HAP-1 (cell line): ENCODE data around the gene ADAMTS4.

Experiments used
- DNase-seq, 2 experiments: peaks; one replicate each; pipeline ENCODE4 v3.0.0-alpha.2; 2016 to 2020; ENCODE audit warnings: low spot score in 2 of 2
- H3K27me3 ChIP-seq: fragments of 250-450 bp; sonication (Bioruptor Pico); 2 replicates; pipeline ENCODE4 v1.5.1; 2020; ENCODE audit warnings: low read depth, mild to moderate bottlenecking, moderate library complexity
- H3K36me3 ChIP-seq: fragments of 250-450 bp; sonication (Bioruptor Pico); replicated peaks from 2 replicates; pipeline ENCODE4 v1.5.1; 2020; ENCODE audit warnings: mild to moderate bottlenecking
- H3K4me1 ChIP-seq: fragments of 250-450 bp; sonication (Bioruptor Pico); 2 replicates; pipeline ENCODE4 v1.5.1; 2020; ENCODE audit warnings: mild to moderate bottlenecking
- H3K4me3 ChIP-seq: fragments of 250-450 bp; sonication (Bioruptor Pico); 2 replicates; pipeline ENCODE4 v1.5.1; 2020; ENCODE audit warnings: mild to moderate bottlenecking, moderate library complexity
- H3K9me3 ChIP-seq: fragments of 250-450 bp; sonication (Bioruptor Pico); 2 replicates; pipeline ENCODE4 v1.5.1; 2020; ENCODE audit warnings: mild to moderate bottlenecking, moderate library complexity
- in situ Hi-C: fragments of 300-500 bp; cut with MboI; formaldehyde crosslinking; loops from 3 replicates; pipeline ENCODE4 v1.14.3; 2020; ENCODE audit warnings: low sequenced_read_pairs, inconsistent platforms, mixed read lengths

Gene ADAMTS4

DNA sequence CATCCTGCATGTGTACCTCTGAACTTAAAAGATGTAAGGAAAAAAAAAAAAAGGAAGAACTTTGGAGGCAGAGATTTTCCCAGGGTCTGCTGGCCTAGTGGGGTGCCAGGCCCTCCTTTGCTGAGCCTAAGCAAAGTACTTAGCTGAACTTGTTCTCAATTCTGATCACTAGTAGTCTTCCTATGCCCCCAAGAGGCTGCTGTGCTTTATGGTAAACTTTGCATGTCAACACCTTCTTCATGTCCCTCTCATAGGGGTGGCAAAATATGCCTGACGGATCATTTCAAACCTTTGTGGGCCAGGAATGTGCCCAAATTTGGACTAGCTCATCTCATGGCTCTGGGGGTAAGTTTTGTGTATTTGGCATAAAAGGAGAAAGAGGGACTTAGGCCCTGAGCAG, 41.0 kb downstream of the ADAMTS4 start:
- Histone ChIP-seq H3K4me1 (peaks cover 12% of the 10 kb centered on the region), H3K4me3 (no peak overlapping the region), H3K27me3 (no peaks in the 10 kb centered on the region), H3K36me3 (peaks cover 17% of the 10 kb centered on the region), H3K9me3 (no peaks in the 10 kb centered on the region; the same call in 1 of the 2 replicates)
- DNase-seq, result no peak
- in situ Hi-C loops, result no loop called here

- Histone ChIP-seq H3K27me3 (no peaks in the 10 kb centered on the region), H3K36me3 (0 out of 2 replicates have a peak, but pooled peaks cover 5% of the 10 kb centered on the region), H3K4me3 (peak within 1 kb of the TSS; percentile 81), H3K9me3 (no peaks in the 10 kb centered on the region), H3K4me1 (peaks cover 5% of the 10 kb centered on the region)
- peak; percentile 88 to 92 for DNase-seq
- in situ Hi-C loops, result no loop called here
Observed at GRCh38 chr1:161153682-161154337, 45.0 kb downstream of the ADAMTS4 start, which contains the start of gene UFC1. UFC1 (plus strand) TSS chr1:161153978; CDS start chr1:161153998, 20 bp downstream.

DNA sequence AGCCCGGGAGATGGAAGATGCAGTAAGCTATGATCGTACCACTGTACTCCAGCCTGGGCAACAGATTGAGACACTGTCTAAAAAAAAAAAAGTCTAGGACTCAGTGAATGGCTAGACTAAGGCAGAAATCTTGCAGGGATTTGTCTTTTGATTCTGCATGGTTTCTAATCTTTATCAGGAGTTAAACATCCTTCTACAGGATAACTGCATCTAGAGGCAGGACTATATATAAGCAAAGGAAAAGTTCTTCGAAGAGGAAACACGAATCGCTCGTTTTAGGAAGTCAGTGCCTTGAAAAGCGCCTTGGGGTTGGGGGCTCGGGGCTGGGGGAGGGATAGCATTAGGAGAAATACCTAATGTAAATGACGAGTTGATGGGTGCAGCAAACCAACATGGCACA, 45.7 kb downstream of the ADAMTS4 start:
- H3K27me3 ChIP-seq, result no peaks in the 10 kb centered on the region
- in situ Hi-C loops, result no loop called here
- H3K36me3 ChIP-seq, result 0 out of 2 replicates have a peak, but pooled peaks cover 2% of the 10 kb centered on the region
- no peaks in the 10 kb centered on the region for H3K9me3 ChIP-seq
- DNase-seq, result no peak
- H3K4me3 ChIP-seq, result peak overlapping the region; percentile 81
- 0 out of 2 replicates have a peak, but pooled peaks cover 4% of the 10 kb centered on the region for H3K4me1 ChIP-seq

GRCh38 chr1:161145832-161146231, 53.0 kb downstream of the ADAMTS4 start:
- Histone ChIP-seq H3K36me3 (no peaks in the 10 kb centered on the region), H3K4me1 (no peaks in the 10 kb centered on the region), H3K4me3 (no peak overlapping the region), H3K9me3 (no peaks in the 10 kb centered on the region), H3K27me3 (no peaks in the 10 kb centered on the region)
- no peak for DNase-seq
- in situ Hi-C loops, result no loop called here

DNA sequence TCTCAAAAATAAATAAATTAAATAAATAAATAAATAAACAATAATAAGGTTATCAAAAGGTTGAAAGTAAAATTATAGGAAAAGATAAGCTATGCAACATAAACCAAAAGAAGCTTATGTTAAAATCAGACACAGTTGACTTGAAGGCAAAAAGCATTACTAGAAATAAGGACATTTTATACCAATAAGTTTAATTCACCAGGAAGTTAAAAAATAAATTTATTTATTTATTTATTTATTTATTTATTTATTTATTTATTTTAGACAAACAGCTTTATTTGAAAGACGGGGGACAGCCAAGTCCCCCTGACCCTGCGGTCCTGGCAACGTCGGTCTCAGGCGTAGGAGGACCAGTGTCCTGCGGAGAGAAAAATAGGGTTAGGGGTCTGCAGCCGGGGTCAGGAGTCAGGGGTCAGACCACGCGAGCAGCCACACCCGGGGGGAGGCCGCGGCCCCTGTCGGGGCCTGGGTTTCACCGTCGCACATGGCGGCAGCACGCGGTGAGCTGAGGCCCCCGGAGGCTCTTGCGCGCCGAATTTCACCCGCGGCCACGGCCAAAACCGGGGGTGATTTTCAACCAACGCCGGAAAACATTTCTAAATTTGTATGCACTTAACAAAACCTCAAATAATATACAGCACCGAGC, 58.0 kb downstream of the ADAMTS4 start:
- H3K27me3 ChIP-seq, result no peaks in the 10 kb centered on the region
- in situ Hi-C loops, result no loop called here

DNA sequence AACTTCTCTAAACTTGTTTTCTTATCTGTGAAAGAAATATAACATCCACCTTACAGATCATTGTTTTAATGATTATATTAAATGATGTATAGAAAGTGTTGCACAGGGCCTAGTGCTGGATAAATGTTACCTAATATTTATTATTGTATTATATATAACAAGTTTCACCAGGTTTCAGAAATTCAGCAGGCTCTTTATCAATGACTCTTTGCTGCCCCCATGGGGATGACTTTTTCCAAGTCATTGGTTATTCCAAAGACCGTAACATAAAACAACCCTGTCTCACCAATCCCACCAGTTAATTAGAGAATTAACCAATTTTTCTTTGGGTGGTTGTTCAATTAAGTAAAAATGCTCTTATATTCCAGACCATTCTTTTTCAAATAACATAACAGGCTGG, 59.1 kb downstream of the ADAMTS4 start:
- no peaks in the 10 kb centered on the region for H3K36me3 ChIP-seq
- in situ Hi-C loops, result no loop called here
- H3K4me1 ChIP-seq, result no peaks in the 10 kb centered on the region
- DNase-seq, result peak in 1 of 2 experiments; percentile 60
- H3K27me3 ChIP-seq, result no peaks in the 10 kb centered on the region
- no peak overlapping the region for H3K4me3 ChIP-seq
- H3K9me3 ChIP-seq, result no peaks in the 10 kb centered on the region

More for the DNA sequence above, 58.0 kb downstream of the ADAMTS4 start:
- Histone ChIP-seq H3K9me3 (no peaks in the 10 kb centered on the region), H3K36me3 (no peaks in the 10 kb centered on the region), H3K4me3 (no peak overlapping the region), H3K4me1 (no peaks in the 10 kb centered on the region)
- no peak for DNase-seq

GRCh38 chr1:161138431-161138830, 60.4 kb downstream of the ADAMTS4 start:
- DNase-seq, result no peak
- Histone ChIP-seq H3K9me3 (no peaks in the 10 kb centered on the region), H3K4me3 (no peak overlapping the region), H3K36me3 (no peaks in the 10 kb centered on the region), H3K4me1 (peaks cover 3% of the 10 kb centered on the region; the same call in 1 of the 2 replicates), H3K27me3 (no peaks in the 10 kb centered on the region)
- in situ Hi-C loops, result no loop called here

- Histone ChIP-seq H3K4me1 (peaks cover 3% of the 10 kb centered on the region; the same call in 1 of the 2 replicates), H3K36me3 (no peaks in the 10 kb centered on the region), H3K9me3 (no peaks in the 10 kb centered on the region), H3K27me3 (no peaks in the 10 kb centered on the region), H3K4me3 (no peak overlapping the region)
- DNase-seq, result no peak
- in situ Hi-C loops, result no loop called here
Observed at GRCh38 chr1:161137881-161138280, 61.0 kb downstream of the ADAMTS4 start.
